C4-2B (cell line): ENCODE data around the gene VANGL1.

Experiments used
- CTCF ChIP-seq: fragments of 450-650 bp; conservative IDR thresholded peaks from 2 replicates; pipeline ENCODE4 v1.5.1; 2017; ENCODE audit warnings: mild to moderate bottlenecking
- ZFX ChIP-seq: fragments of 450-650 bp; IDR thresholded peaks from 2 replicates; pipeline ENCODE4 v1.6.1; 2017

DNA sequence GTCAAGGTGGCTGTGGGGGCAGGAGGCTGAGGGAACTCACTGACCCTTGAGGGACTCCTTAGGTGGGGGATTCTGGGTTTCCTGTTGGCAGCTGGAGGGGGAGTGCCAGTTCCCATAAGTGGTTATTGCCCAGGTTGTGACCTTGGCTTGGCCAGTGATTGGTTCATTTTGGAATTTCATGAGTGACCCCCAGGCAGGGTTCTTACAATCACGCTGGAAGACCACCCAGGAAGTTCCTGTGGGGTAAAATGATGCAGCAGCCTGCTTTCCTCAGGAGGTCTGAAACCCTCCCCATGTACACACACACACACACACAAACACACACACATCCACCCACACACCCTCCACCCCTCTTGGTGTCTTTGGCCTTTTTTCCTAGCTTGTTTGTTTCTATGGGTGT lies 16.9 kb downstream of the VANGL1 start:
- TF ChIP-seq CTCF = no peak
- no peak for TF ChIP-seq ZFX
